ENCODE results near the gene ZFPL1.

Gene ZFPL1

GRCh38 chr11:65060913-65061408 lies 23.1 kb upstream of the ZFPL1 start:
- DNase-seq, result no peak

GRCh38 chr11:65063532-65063931 lies 20.5 kb upstream of the ZFPL1 start:
- DNase-seq, result no peak

GRCh38 chr11:65064847-65065240 lies 19.2 kb upstream of the ZFPL1 start:
- DNase-seq, result no peak

- no peak for DNase-seq
Observed at GRCh38 chr11:65065851-65066250, 18.2 kb upstream of the ZFPL1 start.

GRCh38 chr11:65066315-65066714 lies 17.7 kb upstream of the ZFPL1 start:
- no peak for DNase-seq

GRCh38 chr11:65066805-65067291 lies 17.2 kb upstream of the ZFPL1 start:
- DNase-seq, result no peak

- DNase-seq, result no peak
Observed at GRCh38 chr11:65067446-65067845, 16.6 kb upstream of the ZFPL1 start.

GRCh38 chr11:65069217-65069616 lies 14.8 kb upstream of the ZFPL1 start:
- DNase-seq, result no peak

GRCh38 chr11:65071907-65072630 lies 12.0 kb upstream of the ZFPL1 start:
- DNase-seq, result no peak

- no peak for DNase-seq
Observed at GRCh38 chr11:65072631-65072966, 11.4 kb upstream of the ZFPL1 start.

- no peak for DNase-seq
Observed at GRCh38 chr11:65077451-65077850, 6.6 kb upstream of the ZFPL1 start.

GRCh38 chr11:65078151-65078550 lies 5.9 kb upstream of the ZFPL1 start:
- DNase-seq, result no peak

- DNase-seq, result no peak
Observed at GRCh38 chr11:65078786-65079342, 5.2 kb upstream of the ZFPL1 start.

GRCh38 chr11:65083134-65083833 lies 738 bp upstream of the ZFPL1 start:
- no peak for DNase-seq

- DNase-seq, result no peak
Observed at GRCh38 chr11:65084598-65085375, 765 bp downstream of the ZFPL1 start.

GRCh38 chr11:65085446-65085845 lies 1.4 kb downstream of the ZFPL1 start:
- DNase-seq, result no peak

GRCh38 chr11:65086809-65087208 lies 2.8 kb downstream of the ZFPL1 start:
- no peak for DNase-seq

- DNase-seq, result no peak
Observed at GRCh38 chr11:65087216-65087615, 3.2 kb downstream of the ZFPL1 start.

GRCh38 chr11:65087827-65088226 lies 3.8 kb downstream of the ZFPL1 start:
- DNase-seq, result no peak

GRCh38 chr11:65089621-65090020 lies 5.6 kb downstream of the ZFPL1 start:
- no peak for DNase-seq

GRCh38 chr11:65090628-65091027 lies 6.6 kb downstream of the ZFPL1 start:
- DNase-seq, result no peak

- DNase-seq, result no peak
Observed at GRCh38 chr11:65095427-65095826, 11.4 kb downstream of the ZFPL1 start.

Data from NCI-H1105 (cell line).